Right lobe of liver (tissue), 6 donors: Measurements from ENCODE around the gene CACNB4. TPM values are rescaled to one million over a fixed set of nuclear protein-coding genes. Genes with fewer than 3 reads are reported as not detected.

ENCODE experiments used
- ATAC-seq, 4 donors: fragments of 200-7000 bp; cut with Tn5 transposase; one replicate each; pipeline ENCODE4 v1.9.1; 2020; ENCODE audit warnings: mild to moderate bottlenecking in 4 of 4, moderate library complexity in 4 of 4
- DNase-seq, 3 donors: peaks; one replicate each; pipeline ENCODE4 v3.0.0-alpha.2; 2020
- H3K27ac ChIP-seq, 3 donors: fragments of 200-600 bp; one replicate each; pipeline ENCODE4 v1.8.0; 2022
- H3K27me3 ChIP-seq, 2 donors: fragments of 200-600 bp; one replicate each; pipeline ENCODE4 v1.8.0; 2022
- H3K36me3 ChIP-seq, 4 donors: fragments of 200-600 bp; sonication (generic) in 1 of 4; one replicate each; pipeline versions ENCODE4 v1.5.1 to v1.8.0; 2017 to 2022; ENCODE audit warnings: control low read depth in 1 of 4
- H3K4me1 ChIP-seq, 4 donors: fragments of 200-600 bp; sonication (generic) in 1 of 4; one replicate each; pipeline versions ENCODE4 v1.5.1 to v1.8.0; 2017 to 2022; ENCODE audit warnings: control low read depth in 1 of 4
- H3K4me3 ChIP-seq, 3 donors: fragments of 200-600 bp; one replicate each; pipeline ENCODE4 v1.8.0; 2022
- H3K9me3 ChIP-seq, 4 donors: fragments of 200-600 bp; sonication (generic) in 1 of 4; one replicate each; pipeline versions ENCODE4 v1.5.1 to v1.8.0; 2017 to 2022; ENCODE audit warnings: control low read depth in 1 of 4
- POLR2A ChIP-seq: fragments of 450-650 bp; IDR thresholded peaks from one replicate; pipeline ENCODE4 v1.6.1; 2017; ENCODE audit warnings: antibody characterized with exemption, mild to moderate bottlenecking
- WGBS: methylation state at CpG from one replicate; pipeline ENCODE4 v1.1.6; 2018; ENCODE audit warnings: low coverage, low lambda C conversion rate; ENCODE audit not compliant: insufficient coverage; ENCODE audit errors: missing lambda C conversion rate; 5-methylcytosine and 5-hydroxymethylcytosine counted together
- intact Hi-C, 2 donors: fragments of 100-400 bp; cut with DNase I; formaldehyde crosslinking; loops; one replicate each; pipeline versions ENCODE4 v1.11.2 to v1.14.1; 2022
- total RNA-seq, 6 experiments: library from RNA; depleted of rRNA in 2 of 6; stranded (reverse); fragments of >200 nt in 2 of 6; fragmentation: NEBNext Ultra II Directional in 3 of 6; extraction: Animal tissue kit (Norgen Biotek cat#: 25700) in 3 of 6; gene quantifications; one replicate each; pipeline versions ENCODE4 v1.1.0 to v1.2.4, GENCODE V29; 2016 to 2023
- TF ChIP-seq, protein P1 (sequence below), 4 donors: fragments of 200-600 bp in 3 of 4; fragments of 450-650 bp in 1 of 4; IDR thresholded peaks; one replicate each; pipeline versions ENCODE4 v1.5.1 to v1.8.0; 2016 to 2022; ENCODE audit warnings: antibody characterized with exemption in 4 of 4, mild to moderate bottlenecking in 2 of 4
- donor health status: DM: no; HTN: yes; CAD: no.
- donor health status: DM: no; HTN: no; CAD: no.
- donor health status: DM: no; HTN: no; CAD: no.
- donor health status: DM: no; HTN: yes; CAD: no.
- donor health status: DM: no; HTN: yes; CAD: no.

Gene CACNB4
- total RNA-seq, 6 experiments from 2014 or later, result 0.06 to 0.49 (median 0.25) TPM

DNA sequence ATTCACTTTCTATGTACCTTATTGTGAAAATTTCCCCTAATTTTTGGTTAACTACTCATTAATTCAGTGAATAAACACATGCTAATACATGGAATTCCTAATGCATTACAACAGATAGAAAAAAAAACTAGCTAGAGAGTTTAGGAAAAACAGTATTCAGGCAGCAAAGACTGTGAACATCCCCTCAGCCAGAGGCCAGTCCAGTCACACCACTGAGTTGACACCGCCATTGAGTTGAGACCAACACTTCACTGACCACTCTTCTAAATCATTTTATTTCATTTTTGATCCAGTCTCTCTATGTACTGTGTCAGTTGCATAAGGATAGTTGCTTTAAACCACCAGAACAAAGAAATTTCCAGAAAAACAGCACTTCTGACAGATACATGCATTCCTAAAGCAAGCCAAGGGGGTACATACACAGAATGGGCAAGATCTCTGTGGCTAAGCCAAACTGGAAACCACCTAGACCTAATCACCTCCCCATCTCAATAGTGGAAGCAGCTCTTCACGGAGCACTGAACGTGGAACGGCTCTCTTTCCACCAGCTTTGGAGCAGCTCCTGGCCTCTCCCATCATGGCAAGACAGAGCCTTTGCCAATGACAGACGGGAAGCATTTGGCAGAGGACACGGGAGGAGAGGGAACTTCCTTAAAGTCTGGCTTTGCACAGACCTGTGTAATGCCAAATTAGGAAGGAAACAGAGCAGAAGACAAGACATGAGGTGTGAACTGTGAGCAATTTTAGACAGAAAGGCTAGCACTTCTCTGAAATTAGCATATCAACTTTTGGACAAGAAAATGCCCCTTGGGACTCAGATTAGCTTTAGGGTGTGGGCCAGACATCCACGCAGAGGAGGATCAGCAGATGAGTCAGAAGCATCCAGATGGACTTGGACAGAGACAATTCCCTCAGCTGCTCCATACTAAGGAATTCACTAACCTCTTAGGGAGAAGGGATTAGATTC, 36.4 kb downstream of the CACNB4 start:
- no peak for DNase-seq
- Histone ChIP-seq H3K36me3 (no peaks in the 10 kb centered on the region), H3K4me3 (no peak overlapping the region), H3K27ac (no peak overlapping the region), H3K4me1 (no peaks in the 10 kb centered on the region), H3K9me3 (no peaks in the 10 kb centered on the region), H3K27me3 (no peaks in the 10 kb centered on the region)
- 52% methylated on average over 4 of the region's 7 CpGs for WGBS
- intact Hi-C loops, result no loop called here
- no peak for ATAC-seq
- TF ChIP-seq POLR2A, result no peak

DNA sequence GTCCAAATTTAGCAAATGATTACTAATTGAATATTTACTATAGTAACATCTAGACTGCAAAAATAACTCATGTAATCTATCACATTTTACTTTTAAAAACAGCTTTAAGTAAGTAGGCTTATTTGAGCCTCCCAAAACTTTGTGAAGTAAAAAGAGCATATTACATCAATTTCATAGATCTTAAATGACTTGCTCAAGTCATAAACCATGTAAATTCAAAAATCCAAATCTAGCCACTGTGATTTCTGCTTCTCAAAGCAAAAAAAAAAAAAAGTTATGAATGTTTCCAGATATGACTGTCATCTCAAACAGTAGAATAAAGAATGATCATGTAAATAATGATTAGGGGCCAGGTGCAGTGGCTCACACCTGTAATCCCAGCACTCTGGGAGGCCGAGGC, 37.5 kb downstream of the CACNB4 start:
- intact Hi-C loops, result no loop called here

DNA sequence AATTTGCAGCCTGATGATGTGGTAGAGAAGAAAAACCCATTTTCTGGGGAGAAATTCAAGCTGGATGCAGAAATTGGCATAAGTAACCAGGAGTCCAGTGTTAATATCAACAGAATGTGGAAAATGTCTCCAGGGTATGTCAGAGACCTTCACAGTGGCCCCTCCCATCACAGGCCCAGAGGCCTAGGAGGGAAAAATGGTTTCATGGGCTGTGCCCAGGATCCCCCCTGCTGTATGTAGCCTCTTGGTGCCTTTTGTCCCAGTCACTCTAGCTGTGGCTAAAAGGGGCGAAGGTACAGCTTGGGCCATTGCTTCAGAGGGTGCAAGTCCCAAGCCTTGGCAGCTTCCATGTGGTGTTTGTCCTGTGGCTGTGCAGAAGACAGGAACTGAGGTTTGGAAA, 40.2 kb downstream of the CACNB4 start:
- Histone ChIP-seq H3K9me3 (no peaks in the 10 kb centered on the region), H3K36me3 (no peaks in the 10 kb centered on the region), H3K27me3 (no peaks in the 10 kb centered on the region), H3K27ac (no peak overlapping the region), H3K4me1 (no peaks in the 10 kb centered on the region), H3K4me3 (no peak overlapping the region)
- WGBS, result no CpG with 5 or more reads among the region's 1 CpG
- no peak for TF ChIP-seq POLR2A
- TF ChIP-seq, protein P1, sequence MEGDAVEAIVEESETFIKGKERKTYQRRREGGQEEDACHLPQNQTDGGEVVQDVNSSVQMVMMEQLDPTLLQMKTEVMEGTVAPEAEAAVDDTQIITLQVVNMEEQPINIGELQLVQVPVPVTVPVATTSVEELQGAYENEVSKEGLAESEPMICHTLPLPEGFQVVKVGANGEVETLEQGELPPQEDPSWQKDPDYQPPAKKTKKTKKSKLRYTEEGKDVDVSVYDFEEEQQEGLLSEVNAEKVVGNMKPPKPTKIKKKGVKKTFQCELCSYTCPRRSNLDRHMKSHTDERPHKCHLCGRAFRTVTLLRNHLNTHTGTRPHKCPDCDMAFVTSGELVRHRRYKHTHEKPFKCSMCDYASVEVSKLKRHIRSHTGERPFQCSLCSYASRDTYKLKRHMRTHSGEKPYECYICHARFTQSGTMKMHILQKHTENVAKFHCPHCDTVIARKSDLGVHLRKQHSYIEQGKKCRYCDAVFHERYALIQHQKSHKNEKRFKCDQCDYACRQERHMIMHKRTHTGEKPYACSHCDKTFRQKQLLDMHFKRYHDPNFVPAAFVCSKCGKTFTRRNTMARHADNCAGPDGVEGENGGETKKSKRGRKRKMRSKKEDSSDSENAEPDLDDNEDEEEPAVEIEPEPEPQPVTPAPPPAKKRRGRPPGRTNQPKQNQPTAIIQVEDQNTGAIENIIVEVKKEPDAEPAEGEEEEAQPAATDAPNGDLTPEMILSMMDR (IDR thresholded peaks at IDR 0.05), result no peak
- intact Hi-C loops, result no loop called here
- ATAC-seq, result no peak
- no peak for DNase-seq

More for the DNA sequence above, 37.5 kb downstream of the CACNB4 start:
- no peak for DNase-seq
- Histone ChIP-seq H3K36me3 (no peaks in the 10 kb centered on the region), H3K27ac (no peak overlapping the region), H3K9me3 (no peaks in the 10 kb centered on the region), H3K27me3 (no peaks in the 10 kb centered on the region), H3K4me1 (no peaks in the 10 kb centered on the region), H3K4me3 (no peak overlapping the region)
- TF ChIP-seq, protein P1 (IDR thresholded peaks at IDR 0.05), result no peak
- TF ChIP-seq POLR2A, result no peak
- WGBS, result 89% methylated on average over 1 of the region's 1 CpG
- no peak for ATAC-seq

DNA sequence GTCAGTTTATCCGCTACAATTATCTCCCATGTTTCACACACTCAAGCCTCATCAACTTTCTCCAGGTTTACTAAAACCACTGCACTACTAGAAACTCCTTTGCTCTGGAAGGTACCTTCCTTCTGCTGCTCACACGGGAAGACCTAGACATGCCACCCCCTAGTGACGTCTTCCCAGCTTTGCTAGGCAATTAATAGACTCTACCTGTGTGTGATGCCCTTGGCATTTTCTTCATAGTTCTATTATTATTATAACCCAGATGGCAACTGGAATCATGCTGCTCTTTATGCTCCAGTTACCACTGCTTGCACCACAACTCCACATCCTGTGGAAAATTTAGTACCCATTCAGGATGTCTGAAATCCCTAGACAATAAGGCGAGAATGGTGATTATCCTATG, 42.4 kb downstream of the CACNB4 start:
- no peaks in the 10 kb centered on the region for H3K27me3 ChIP-seq
- H3K4me3 ChIP-seq, result no peak overlapping the region
- H3K9me3 ChIP-seq, result no peaks in the 10 kb centered on the region
- intact Hi-C loops, result no loop called here
- no peak for TF ChIP-seq POLR2A
- TF ChIP-seq, protein P1 (IDR thresholded peaks at IDR 0.05), result no peak
- no peak for DNase-seq
- H3K27ac ChIP-seq, result no peak overlapping the region
- H3K36me3 ChIP-seq, result no peaks in the 10 kb centered on the region
- 44% methylated on average over 3 of the region's 4 CpGs for WGBS
- no peak for ATAC-seq
- no peaks in the 10 kb centered on the region for H3K4me1 ChIP-seq

DNA sequence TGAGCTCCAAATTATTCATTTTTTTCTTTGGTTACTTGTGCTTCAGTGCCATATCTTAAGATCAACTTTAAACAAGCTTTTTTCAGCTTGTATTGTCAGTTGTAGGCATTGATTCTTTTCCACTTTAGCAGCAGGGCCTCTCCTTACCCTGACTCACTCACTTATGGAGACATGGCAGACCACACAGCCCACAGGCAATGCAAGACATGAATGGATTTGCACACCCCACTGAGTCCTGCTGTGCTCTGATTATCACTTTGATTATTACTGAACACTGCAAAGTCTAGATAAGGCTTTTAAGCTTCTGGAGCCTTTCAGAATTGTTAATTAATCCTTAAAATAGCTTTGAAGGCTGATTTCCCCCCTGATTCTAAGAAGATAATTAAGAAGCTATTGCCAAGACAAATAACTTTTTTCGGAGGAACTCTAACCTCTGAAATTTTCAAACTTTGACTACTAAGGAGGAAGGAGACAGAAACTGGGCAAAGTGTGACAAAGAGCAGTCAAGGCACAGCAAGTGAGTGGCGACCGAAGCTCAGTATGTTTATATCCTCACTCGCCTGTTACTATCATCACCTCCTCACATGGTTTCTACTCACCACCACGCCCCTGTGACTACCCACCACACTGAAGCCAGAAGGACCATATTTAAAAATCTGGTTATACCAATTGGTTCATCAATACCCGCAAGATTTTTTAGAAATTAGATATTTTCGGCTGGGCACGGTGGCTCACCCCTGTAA, 43.3 kb downstream of the CACNB4 start:
- H3K36me3 ChIP-seq, result no peaks in the 10 kb centered on the region
- WGBS, result 85% methylated on average over 7 of the region's 8 CpGs
- no peaks in the 10 kb centered on the region for H3K9me3 ChIP-seq
- no peak overlapping the region for H3K4me3 ChIP-seq
- H3K4me1 ChIP-seq, result no peaks in the 10 kb centered on the region
- TF ChIP-seq, protein P1 (IDR thresholded peaks at IDR 0.05), result no peak
- no peak for TF ChIP-seq POLR2A
- no peak overlapping the region for H3K27ac ChIP-seq
- intact Hi-C loops, result no loop called here
- ATAC-seq (no peak), DNase-seq (no peak)
- H3K27me3 ChIP-seq, result no peaks in the 10 kb centered on the region
